GM12878 (cell line): ENCODE results near the gene NFKBIE. TPM values are rescaled to one million over a fixed set of nuclear protein-coding genes. Genes with fewer than 3 reads are reported as not detected.

ENCODE experiments used
- ATAC-seq: fragments of 200-7000 bp; cut with Tn5 transposase; 3 replicates; pipeline ENCODE4 v1.9.1; 2020; ENCODE audit warnings: mild to moderate bottlenecking, moderate library complexity
- BruUV-seq: library from RNA; stranded (reverse); fragments of 400-500 nt; replicated peaks from 2 replicates; lab custom pipeline; 2021; lab: Mats Ljungman, UMichigan
- CTCF ChIA-PET: fragments of 300-600 bp; sonication (Branson Sonifier 250); formaldehyde crosslinking; extraction: SDS; loops from one replicate; lab custom pipeline; 2021; ENCODE audit warnings: inconsistent platforms; lab: Yijun Ruan, JAX
- POLR2A ChIA-PET: fragments of 350-600 bp; formaldehyde crosslinking; extraction: SDS; loops from one replicate; lab custom pipeline; 2021; ENCODE audit warnings: inconsistent platforms; lab: Charles Lee
- RAD21 ChIA-PET: fragments of 300-600 bp; sonication (Branson Sonifier 250); formaldehyde crosslinking; loops from one replicate; lab custom pipeline; 2023; ENCODE audit warnings: antibody characterized with exemption; ENCODE audit not compliant: unreplicated experiment; lab: Charles Lee
- SMC1A ChIA-PET: fragments of 300-600 bp; sonication (Branson Sonifier 250); formaldehyde crosslinking; loops from one replicate; lab custom pipeline; 2023; ENCODE audit not compliant: unreplicated experiment, uncharacterized antibody; lab: Charles Lee
- DNase-seq: peaks from one replicate; pipeline ENCODE4 v3.0.0-alpha.2; 2011; ENCODE audit warnings: low read depth, low spot score
- FAIRE-seq: peaks from 3 replicates; lab custom pipeline; 2011; peaks lifted over from hg19 to GRCh38; lab: Jason Lieb, UNC
- H2AFZ ChIP-seq: 2 replicates; pipeline ENCODE4 v1.6.0; 2011; ENCODE audit warnings: low read depth, low read length, control low read depth; ENCODE audit not compliant: control insufficient read depth
- H3K27ac ChIP-seq: 2 replicates; pipeline ENCODE4 v1.5.1; 2011; ENCODE audit warnings: control low read depth; ENCODE audit not compliant: control insufficient read depth, insufficient read depth
- H3K27me3 ChIP-seq, 2 experiments: replicated peaks in 1 of 2; 2 replicates each; pipeline versions ENCODE4 v1.6.0 to v1.6.1; 2011; ENCODE audit warnings: low read length in 1 of 2; ENCODE audit not compliant: control insufficient read depth in 2 of 2, insufficient read depth in 2 of 2
- H3K36me3 ChIP-seq, 2 experiments: 2 replicates each; pipeline ENCODE4 v1.5.1; 2011; ENCODE audit warnings: low read length in 1 of 2; ENCODE audit not compliant: control insufficient read depth in 2 of 2, insufficient read depth in 2 of 2
- H3K4me1 ChIP-seq: 2 replicates; pipeline ENCODE4 v1.6.1; 2011; ENCODE audit warnings: mild to moderate bottlenecking, low read length, moderate library complexity, mixed read lengths; ENCODE audit not compliant: control insufficient read depth, insufficient read depth
- H3K4me2 ChIP-seq: 2 replicates; pipeline ENCODE4 v1.6.0; 2011; ENCODE audit warnings: control low read depth; ENCODE audit not compliant: control insufficient read depth, insufficient read depth
- H3K4me3 ChIP-seq: fragments of 200-600 bp; sonication (generic); 2 replicates; pipeline ENCODE4 v1.5.1; 2016
- H3K79me2 ChIP-seq: 2 replicates; pipeline ENCODE4 v1.6.0; 2011; ENCODE audit warnings: low read length; ENCODE audit not compliant: control insufficient read depth, insufficient read depth
- H3K9ac ChIP-seq: 2 replicates; pipeline ENCODE4 v1.8.0; 2011; ENCODE audit warnings: low read length, control low read depth, mixed read lengths; ENCODE audit not compliant: control insufficient read depth, insufficient read depth
- H3K9me3 ChIP-seq: replicated peaks from 3 replicates; pipeline ENCODE4 v1.5.1; 2011; ENCODE audit warnings: mild to moderate bottlenecking, low read length; ENCODE audit not compliant: control insufficient read depth, insufficient read depth
- H4K20me1 ChIP-seq: 2 replicates; pipeline ENCODE4 v1.6.0; 2011; ENCODE audit not compliant: control insufficient read depth, insufficient read depth
- BRCA1 ChIP-seq: IDR thresholded peaks from 2 replicates; pipeline ENCODE4 v1.6.1; 2011; ENCODE audit warnings: low read depth, low read length, improper control_type of control experiment
- CHD2 ChIP-seq: IDR thresholded peaks from 2 replicates; pipeline ENCODE4 v1.6.1; 2011; ENCODE audit warnings: low read depth, low read length, improper control_type of control experiment, borderline replicate concordance
- RBBP5 ChIP-seq: fragments of 200-600 bp; sonication (generic); conservative IDR thresholded peaks from 2 replicates; pipeline ENCODE4 v1.6.1; 2016
- RFX5 ChIP-seq: IDR thresholded peaks from 2 replicates; pipeline ENCODE4 v1.6.1; 2011; ENCODE audit warnings: low read depth, low read length, improper control_type of control experiment
- SIN3A ChIP-seq: IDR thresholded peaks from 2 replicates; pipeline ENCODE4 v1.6.1; 2012; ENCODE audit warnings: low read depth, low read length, improper control_type of control experiment
- SIX5 ChIP-seq: IDR thresholded peaks from 2 replicates; pipeline ENCODE4 v1.6.1; 2011; ENCODE audit warnings: mild to moderate bottlenecking, low read depth, low read length, moderate library complexity; ENCODE audit not compliant: severe bottlenecking
- SMAD1 ChIP-seq: fragments of 450-650 bp; IDR thresholded peaks from 2 replicates; pipeline ENCODE4 v1.6.1; 2018; ENCODE audit warnings: mild to moderate bottlenecking, low read depth; ENCODE audit not compliant: partially characterized antibody
- TAF1 ChIP-seq: IDR thresholded peaks from 2 replicates; pipeline ENCODE4 v1.6.1; 2011; ENCODE audit warnings: mild to moderate bottlenecking, low read depth, low read length, borderline replicate concordance
- ZZZ3 ChIP-seq: IDR thresholded peaks from 2 replicates; pipeline ENCODE4 v1.6.1; 2011; ENCODE audit warnings: low read depth; ENCODE audit not compliant: control insufficient read depth, insufficient read length
- WGBS: methylation state at CpG from one replicate; pipeline ENCODE4 v1.1.6; 2016; ENCODE audit warnings: low lambda C conversion rate; ENCODE audit not compliant: insufficient replicate concordance, insufficient coverage; ENCODE audit errors: missing lambda C conversion rate; 5-methylcytosine and 5-hydroxymethylcytosine counted together
- in situ Hi-C: fragments of 300-500 bp; cut with MboI; formaldehyde crosslinking; loops from 9 replicates; pipeline ENCODE4 v1.14.3; 2018; ENCODE audit warnings: mixed read lengths
- intact Hi-C: fragments of 100-400 bp; cut with micrococcal nuclease; formaldehyde crosslinking; loops from one replicate; pipeline ENCODE4 v1.14.2; 2022; ENCODE audit not compliant: unreplicated experiment
- polyA plus RNA-seq, 11 experiments: library from polyadenylated mRNA; depleted of rRNA in 4 of 11; unstranded in 6 of 11; stranded (reverse) in 5 of 11; fragments of >200 nt; fragmentation: Nextera tagmentation in 4 of 11; fragmentation: Illumina TruSeq in 1 of 11; extraction: Ambion mirVana in 4 of 11; extraction: Trizol in 1 of 11; gene quantifications; 1 replicate in 1 of 11; 2 replicates in 10 of 11; pipeline versions ENCODE4 v1.2.1 to v1.2.3, GENCODE V29; 2011 to 2016; ENCODE audit warnings: inconsistent platforms in 2 of 11, missing spikeins in 2 of 11, low read depth in 1 of 11
- total RNA-seq, 4 experiments: library from RNA; depleted of rRNA in 3 of 4; stranded (reverse); fragments of >200 nt in 3 of 4; fragmentation: Illumina TruSeq in 1 of 4; extraction: Trizol in 1 of 4; gene quantifications; 2 replicates each; pipeline versions ENCODE4 v1.2.1 to v1.2.3, GENCODE V29; 2013 to 2021
- TF ChIP-seq, protein P1 (sequence below): fragments of 450-650 bp; IDR thresholded peaks from 2 replicates; pipeline ENCODE4 v1.6.1; 2017; ENCODE audit warnings: mild to moderate bottlenecking, moderate library complexity
- TF ChIP-seq, protein P2 (sequence below): fragments of 450-650 bp; IDR thresholded peaks from 2 replicates; pipeline ENCODE4 v1.6.1; 2017; ENCODE audit warnings: mild to moderate bottlenecking
- TF ChIP-seq, protein P3 (sequence below): IDR thresholded peaks from 2 replicates; pipeline ENCODE4 v1.6.1; 2012; ENCODE audit warnings: low read depth, low read length, improper control_type of control experiment
- TF ChIP-seq, protein P4 (sequence below): fragments of 150-350 bp; IDR thresholded peaks from 2 replicates; pipeline ENCODE4 v1.6.1; 2016; ENCODE audit warnings: low read depth, low read length

NFKBIE gene
- total and polyA plus RNA-seq, 10 of the 15 experiments (the other 5 are each of a cell fraction or from before 2014, with no cell fraction given), result 10.4 to 106 (median 38.8) TPM

DNA sequence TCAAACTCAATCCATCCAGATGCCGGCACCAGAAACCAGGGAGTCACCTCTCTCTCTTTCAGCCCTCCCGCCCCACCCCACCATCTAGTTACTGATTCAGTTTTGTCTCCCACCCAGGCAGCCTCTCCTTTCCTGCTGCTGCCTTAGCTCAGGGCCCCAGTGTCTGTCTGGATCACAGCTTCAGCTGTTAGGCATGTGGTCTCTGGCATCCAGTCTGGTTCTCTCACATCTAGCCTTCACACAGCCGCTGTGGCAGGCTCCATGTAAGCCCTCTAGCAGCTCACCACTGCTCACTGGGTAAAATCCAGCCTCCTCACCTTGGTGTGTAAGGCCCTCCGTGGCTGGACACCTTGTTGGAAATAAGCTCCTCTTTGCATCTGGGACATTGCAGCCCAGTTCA, 26.5 kb upstream of the NFKBIE start (continued):
- TF ChIP-seq, protein P1, sequence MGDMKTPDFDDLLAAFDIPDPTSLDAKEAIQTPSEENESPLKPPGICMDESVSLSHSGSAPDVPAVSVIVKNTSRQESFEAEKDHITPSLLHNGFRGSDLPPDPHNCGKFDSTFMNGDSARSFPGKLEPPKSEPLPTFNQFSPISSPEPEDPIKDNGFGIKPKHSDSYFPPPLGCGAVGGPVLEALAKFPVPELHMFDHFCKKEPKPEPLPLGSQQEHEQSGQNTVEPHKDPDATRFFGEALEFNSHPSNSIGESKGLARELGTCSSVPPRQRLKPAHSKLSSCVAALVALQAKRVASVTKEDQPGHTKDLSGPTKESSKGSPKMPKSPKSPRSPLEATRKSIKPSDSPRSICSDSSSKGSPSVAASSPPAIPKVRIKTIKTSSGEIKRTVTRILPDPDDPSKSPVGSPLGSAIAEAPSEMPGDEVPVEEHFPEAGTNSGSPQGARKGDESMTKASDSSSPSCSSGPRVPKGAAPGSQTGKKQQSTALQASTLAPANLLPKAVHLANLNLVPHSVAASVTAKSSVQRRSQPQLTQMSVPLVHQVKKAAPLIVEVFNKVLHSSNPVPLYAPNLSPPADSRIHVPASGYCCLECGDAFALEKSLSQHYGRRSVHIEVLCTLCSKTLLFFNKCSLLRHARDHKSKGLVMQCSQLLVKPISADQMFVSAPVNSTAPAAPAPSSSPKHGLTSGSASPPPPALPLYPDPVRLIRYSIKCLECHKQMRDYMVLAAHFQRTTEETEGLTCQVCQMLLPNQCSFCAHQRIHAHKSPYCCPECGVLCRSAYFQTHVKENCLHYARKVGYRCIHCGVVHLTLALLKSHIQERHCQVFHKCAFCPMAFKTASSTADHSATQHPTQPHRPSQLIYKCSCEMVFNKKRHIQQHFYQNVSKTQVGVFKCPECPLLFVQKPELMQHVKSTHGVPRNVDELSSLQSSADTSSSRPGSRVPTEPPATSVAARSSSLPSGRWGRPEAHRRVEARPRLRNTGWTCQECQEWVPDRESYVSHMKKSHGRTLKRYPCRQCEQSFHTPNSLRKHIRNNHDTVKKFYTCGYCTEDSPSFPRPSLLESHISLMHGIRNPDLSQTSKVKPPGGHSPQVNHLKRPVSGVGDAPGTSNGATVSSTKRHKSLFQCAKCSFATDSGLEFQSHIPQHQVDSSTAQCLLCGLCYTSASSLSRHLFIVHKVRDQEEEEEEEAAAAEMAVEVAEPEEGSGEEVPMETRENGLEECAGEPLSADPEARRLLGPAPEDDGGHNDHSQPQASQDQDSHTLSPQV, result no peak
- TF ChIP-seq TAF1 (no peak), SMAD1 (no peak), RBBP5 (no peak), CHD2 (no peak)
- TF ChIP-seq, protein P2, sequence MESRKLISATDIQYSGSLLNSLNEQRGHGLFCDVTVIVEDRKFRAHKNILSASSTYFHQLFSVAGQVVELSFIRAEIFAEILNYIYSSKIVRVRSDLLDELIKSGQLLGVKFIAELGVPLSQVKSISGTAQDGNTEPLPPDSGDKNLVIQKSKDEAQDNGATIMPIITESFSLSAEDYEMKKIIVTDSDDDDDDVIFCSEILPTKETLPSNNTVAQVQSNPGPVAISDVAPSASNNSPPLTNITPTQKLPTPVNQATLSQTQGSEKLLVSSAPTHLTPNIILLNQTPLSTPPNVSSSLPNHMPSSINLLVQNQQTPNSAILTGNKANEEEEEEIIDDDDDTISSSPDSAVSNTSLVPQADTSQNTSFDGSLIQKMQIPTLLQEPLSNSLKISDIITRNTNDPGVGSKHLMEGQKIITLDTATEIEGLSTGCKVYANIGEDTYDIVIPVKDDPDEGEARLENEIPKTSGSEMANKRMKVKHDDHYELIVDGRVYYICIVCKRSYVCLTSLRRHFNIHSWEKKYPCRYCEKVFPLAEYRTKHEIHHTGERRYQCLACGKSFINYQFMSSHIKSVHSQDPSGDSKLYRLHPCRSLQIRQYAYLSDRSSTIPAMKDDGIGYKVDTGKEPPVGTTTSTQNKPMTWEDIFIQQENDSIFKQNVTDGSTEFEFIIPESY, result no peak

DNA sequence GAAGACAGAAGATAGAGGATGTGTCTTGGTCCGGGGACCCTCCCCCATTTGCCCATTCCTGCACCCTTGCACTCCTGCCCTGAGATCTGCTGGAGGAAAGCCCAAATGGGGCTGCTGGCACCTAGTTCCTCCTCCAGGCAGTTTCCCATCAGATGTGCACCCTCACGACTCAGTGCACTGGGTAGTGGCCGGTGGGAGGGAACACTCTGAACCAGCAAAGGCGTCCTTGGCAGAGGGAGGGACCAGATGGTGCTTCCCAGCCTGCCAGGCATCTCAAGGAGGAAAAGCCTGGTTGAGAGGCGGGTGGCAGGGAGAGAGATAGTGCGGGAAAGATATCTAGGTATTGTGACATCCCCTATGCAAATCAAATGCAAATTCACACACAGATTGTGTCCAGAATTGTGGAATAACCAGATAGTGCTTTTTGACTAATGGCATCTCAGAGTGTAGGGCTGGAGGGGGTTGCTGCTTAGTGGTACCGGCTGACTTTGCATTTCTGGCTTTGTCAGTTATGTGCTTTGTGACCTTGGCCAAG, 24.4 kb upstream of the NFKBIE start:
- CTCF ChIA-PET, result no interaction called here
- RAD21 ChIA-PET, result no interaction called here
- Histone ChIP-seq H3K4me1 (no peaks in the 10 kb centered on the region), H2AFZ (no peak overlapping the region), H3K9me3 (no peaks in the 10 kb centered on the region), H3K36me3 (no peaks in the 10 kb centered on the region), H3K4me3 (no peak overlapping the region), H3K4me2 (no peak overlapping the region), H3K79me2 (no peaks in the 10 kb centered on the region), H3K27ac (no peak overlapping the region), H3K9ac (no peak overlapping the region), H3K27me3 (peaks cover 0 to 3% of the 10 kb centered on the region in 2 experiments; a peak in 3 of 4 replicates), H4K20me1 (no peaks in the 10 kb centered on the region)
- no peak for ATAC-seq
- POLR2A ChIA-PET, result no interaction called here
- WGBS, result 15% methylated on average over 7 of the region's 7 CpGs
- FAIRE-seq, result no peak
- intact Hi-C loops (no loop called here), in situ Hi-C loops (no loop called here)
- no TSS peak for BruUV-seq
- DNase-seq, result no peak
- SMC1A ChIA-PET, result no interaction called here
- TF ChIP-seq, protein P3, sequence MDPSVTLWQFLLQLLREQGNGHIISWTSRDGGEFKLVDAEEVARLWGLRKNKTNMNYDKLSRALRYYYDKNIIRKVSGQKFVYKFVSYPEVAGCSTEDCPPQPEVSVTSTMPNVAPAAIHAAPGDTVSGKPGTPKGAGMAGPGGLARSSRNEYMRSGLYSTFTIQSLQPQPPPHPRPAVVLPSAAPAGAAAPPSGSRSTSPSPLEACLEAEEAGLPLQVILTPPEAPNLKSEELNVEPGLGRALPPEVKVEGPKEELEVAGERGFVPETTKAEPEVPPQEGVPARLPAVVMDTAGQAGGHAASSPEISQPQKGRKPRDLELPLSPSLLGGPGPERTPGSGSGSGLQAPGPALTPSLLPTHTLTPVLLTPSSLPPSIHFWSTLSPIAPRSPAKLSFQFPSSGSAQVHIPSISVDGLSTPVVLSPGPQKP, result no peak
- TF ChIP-seq SIX5 (no peak), RBBP5 (no peak), BRCA1 (no peak), RFX5 (no peak), SIN3A (no peak), ZZZ3 (no peak)
- TF ChIP-seq, protein P4, sequence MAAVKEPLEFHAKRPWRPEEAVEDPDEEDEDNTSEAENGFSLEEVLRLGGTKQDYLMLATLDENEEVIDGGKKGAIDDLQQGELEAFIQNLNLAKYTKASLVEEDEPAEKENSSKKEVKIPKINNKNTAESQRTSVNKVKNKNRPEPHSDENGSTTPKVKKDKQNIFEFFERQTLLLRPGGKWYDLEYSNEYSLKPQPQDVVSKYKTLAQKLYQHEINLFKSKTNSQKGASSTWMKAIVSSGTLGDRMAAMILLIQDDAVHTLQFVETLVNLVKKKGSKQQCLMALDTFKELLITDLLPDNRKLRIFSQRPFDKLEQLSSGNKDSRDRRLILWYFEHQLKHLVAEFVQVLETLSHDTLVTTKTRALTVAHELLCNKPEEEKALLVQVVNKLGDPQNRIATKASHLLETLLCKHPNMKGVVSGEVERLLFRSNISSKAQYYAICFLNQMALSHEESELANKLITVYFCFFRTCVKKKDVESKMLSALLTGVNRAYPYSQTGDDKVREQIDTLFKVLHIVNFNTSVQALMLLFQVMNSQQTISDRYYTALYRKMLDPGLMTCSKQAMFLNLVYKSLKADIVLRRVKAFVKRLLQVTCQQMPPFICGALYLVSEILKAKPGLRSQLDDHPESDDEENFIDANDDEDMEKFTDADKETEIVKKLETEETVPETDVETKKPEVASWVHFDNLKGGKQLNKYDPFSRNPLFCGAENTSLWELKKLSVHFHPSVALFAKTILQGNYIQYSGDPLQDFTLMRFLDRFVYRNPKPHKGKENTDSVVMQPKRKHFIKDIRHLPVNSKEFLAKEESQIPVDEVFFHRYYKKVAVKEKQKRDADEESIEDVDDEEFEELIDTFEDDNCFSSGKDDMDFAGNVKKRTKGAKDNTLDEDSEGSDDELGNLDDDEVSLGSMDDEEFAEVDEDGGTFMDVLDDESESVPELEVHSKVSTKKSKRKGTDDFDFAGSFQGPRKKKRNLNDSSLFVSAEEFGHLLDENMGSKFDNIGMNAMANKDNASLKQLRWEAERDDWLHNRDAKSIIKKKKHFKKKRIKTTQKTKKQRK, result no peak
